SK-N-SH treated with all-trans-retinoic acid at 6 μM for 48 hours (cell line): ENCODE results near the gene MAML2.

ENCODE experiments used
- ATAC-seq: fragments of 200-7000 bp; cut with Tn5 transposase; 3 replicates; pipeline ENCODE4 v1.9.1; 2020; ENCODE audit warnings: mild to moderate bottlenecking, moderate library complexity
- BACH2 ChIP-seq: fragments of 250-450 bp; sonication (Bioruptor Pico); IDR thresholded peaks from 2 replicates; pipeline ENCODE4 v1.9.0; 2021; ENCODE audit warnings: mild to moderate bottlenecking, borderline replicate concordance
- CSDC2 ChIP-seq: fragments of 250-450 bp; sonication (Bioruptor Pico); IDR thresholded peaks from 2 replicates; pipeline ENCODE4 v1.5.0; 2020; ENCODE audit warnings: mild to moderate bottlenecking, moderate library complexity
- ESRRG ChIP-seq: fragments of 250-450 bp; sonication (Bioruptor Pico); IDR thresholded peaks from 2 replicates; pipeline ENCODE4 v1.6.1; 2021; ENCODE audit warnings: mild to moderate bottlenecking
- GLIS3 ChIP-seq: fragments of 250-450 bp; sonication (Bioruptor Pico); IDR thresholded peaks from 2 replicates; pipeline ENCODE4 v1.5.0; 2020; ENCODE audit warnings: mild to moderate bottlenecking, moderate library complexity
- ISL1 ChIP-seq: fragments of 250-450 bp; sonication (Bioruptor Pico); IDR thresholded peaks from 2 replicates; pipeline ENCODE4 v2.1.2; 2022; ENCODE audit warnings: mild to moderate bottlenecking, moderate library complexity
- OSR1 ChIP-seq: fragments of 250-450 bp; sonication (Bioruptor Pico); IDR thresholded peaks from 2 replicates; pipeline ENCODE4 v1.8.0; 2022; ENCODE audit warnings: moderate library complexity, mild to moderate bottlenecking, inconsistent platforms
- PPARA ChIP-seq: fragments of 250-450 bp; sonication (Bioruptor Pico); IDR thresholded peaks from 2 replicates; pipeline ENCODE4 v1.5.0; 2020; ENCODE audit warnings: mild to moderate bottlenecking, borderline replicate concordance
- RARB ChIP-seq: fragments of 250-450 bp; sonication (Bioruptor Pico); IDR thresholded peaks from 2 replicates; pipeline ENCODE4 v1.8.0; 2021; ENCODE audit warnings: mild to moderate bottlenecking, moderate library complexity
- SNAI2 ChIP-seq: fragments of 250-450 bp; sonication (Bioruptor Pico); IDR thresholded peaks from 2 replicates; pipeline ENCODE4 v1.5.0; 2020; ENCODE audit warnings: mild to moderate bottlenecking, moderate library complexity
- TCF4 ChIP-seq: fragments of 250-450 bp; sonication (Bioruptor Pico); IDR thresholded peaks from 2 replicates; pipeline ENCODE4 v1.8.0; 2021; ENCODE audit warnings: mild to moderate bottlenecking, moderate library complexity, borderline replicate concordance
- TOX ChIP-seq: fragments of 250-450 bp; sonication (Bioruptor Pico); IDR thresholded peaks from 2 replicates; pipeline ENCODE4 v1.8.0; 2021; ENCODE audit warnings: mild to moderate bottlenecking, moderate library complexity, borderline replicate concordance
- ZC3H10 ChIP-seq: fragments of 250-450 bp; sonication (Bioruptor Pico); IDR thresholded peaks from 2 replicates; pipeline ENCODE4 v1.5.1; 2021; ENCODE audit warnings: mild to moderate bottlenecking, moderate library complexity
- ZFP3 ChIP-seq: fragments of 250-450 bp; sonication (Bioruptor Pico); IDR thresholded peaks from 2 replicates; pipeline ENCODE4 v1.5.0; 2020; ENCODE audit warnings: mild to moderate bottlenecking, moderate library complexity
- ZFP30 ChIP-seq: fragments of 450-650 bp; formaldehyde crosslinking; IDR thresholded peaks from 2 replicates; pipeline ENCODE4 v1.5.0; 2022; ENCODE audit warnings: mild to moderate bottlenecking, moderate library complexity
- ZNF565 ChIP-seq: fragments of 450-650 bp; formaldehyde crosslinking; conservative IDR thresholded peaks from 2 replicates; pipeline ENCODE4 v1.5.0; 2020; ENCODE audit warnings: low read depth, mild to moderate bottlenecking, moderate library complexity
- TF ChIP-seq, protein P1 (sequence below): fragments of 250-450 bp; sonication (Bioruptor Pico); IDR thresholded peaks from 2 replicates; pipeline ENCODE4 v1.5.0; 2020; ENCODE audit warnings: mild to moderate bottlenecking, moderate library complexity
- TF ChIP-seq, protein P2 (sequence below): fragments of 250-450 bp; sonication (Bioruptor Pico); IDR thresholded peaks from 2 replicates; pipeline ENCODE4 v1.5.1; 2020; ENCODE audit warnings: low read depth, mild to moderate bottlenecking, moderate library complexity
- TF ChIP-seq, protein P3 (sequence below): fragments of 250-450 bp; sonication (Bioruptor Pico); IDR thresholded peaks from 2 replicates; pipeline ENCODE4 v1.5.1; 2021; ENCODE audit warnings: mild to moderate bottlenecking, moderate library complexity
- TF ChIP-seq, protein P4 (sequence below): fragments of 250-450 bp; sonication (Bioruptor Pico); IDR thresholded peaks from 2 replicates; pipeline ENCODE4 v1.8.0; 2021; ENCODE audit warnings: low read depth, mild to moderate bottlenecking, moderate library complexity, borderline replicate concordance

The MAML2 gene

DNA sequence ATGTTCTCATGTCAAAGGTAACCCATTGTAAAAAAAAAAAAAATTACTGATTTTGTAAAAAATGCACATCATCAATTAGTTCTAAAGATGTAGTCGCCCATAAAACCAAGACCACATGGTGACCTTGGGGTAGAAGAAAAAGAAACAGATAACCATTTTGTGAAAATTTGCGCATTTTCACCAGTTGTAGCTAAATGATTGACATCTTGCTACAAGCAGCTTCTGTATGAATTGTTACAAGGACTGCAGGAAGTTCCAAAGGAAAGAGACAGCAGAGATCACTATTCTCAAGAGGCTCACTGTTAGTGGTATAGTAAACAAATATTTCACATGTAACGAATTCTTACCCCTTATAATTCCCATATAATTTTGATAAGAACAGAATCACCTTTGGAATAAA is 48.7 kb downstream of the MAML2 start:
- no peak for ATAC-seq
- TF ChIP-seq, protein P1, sequence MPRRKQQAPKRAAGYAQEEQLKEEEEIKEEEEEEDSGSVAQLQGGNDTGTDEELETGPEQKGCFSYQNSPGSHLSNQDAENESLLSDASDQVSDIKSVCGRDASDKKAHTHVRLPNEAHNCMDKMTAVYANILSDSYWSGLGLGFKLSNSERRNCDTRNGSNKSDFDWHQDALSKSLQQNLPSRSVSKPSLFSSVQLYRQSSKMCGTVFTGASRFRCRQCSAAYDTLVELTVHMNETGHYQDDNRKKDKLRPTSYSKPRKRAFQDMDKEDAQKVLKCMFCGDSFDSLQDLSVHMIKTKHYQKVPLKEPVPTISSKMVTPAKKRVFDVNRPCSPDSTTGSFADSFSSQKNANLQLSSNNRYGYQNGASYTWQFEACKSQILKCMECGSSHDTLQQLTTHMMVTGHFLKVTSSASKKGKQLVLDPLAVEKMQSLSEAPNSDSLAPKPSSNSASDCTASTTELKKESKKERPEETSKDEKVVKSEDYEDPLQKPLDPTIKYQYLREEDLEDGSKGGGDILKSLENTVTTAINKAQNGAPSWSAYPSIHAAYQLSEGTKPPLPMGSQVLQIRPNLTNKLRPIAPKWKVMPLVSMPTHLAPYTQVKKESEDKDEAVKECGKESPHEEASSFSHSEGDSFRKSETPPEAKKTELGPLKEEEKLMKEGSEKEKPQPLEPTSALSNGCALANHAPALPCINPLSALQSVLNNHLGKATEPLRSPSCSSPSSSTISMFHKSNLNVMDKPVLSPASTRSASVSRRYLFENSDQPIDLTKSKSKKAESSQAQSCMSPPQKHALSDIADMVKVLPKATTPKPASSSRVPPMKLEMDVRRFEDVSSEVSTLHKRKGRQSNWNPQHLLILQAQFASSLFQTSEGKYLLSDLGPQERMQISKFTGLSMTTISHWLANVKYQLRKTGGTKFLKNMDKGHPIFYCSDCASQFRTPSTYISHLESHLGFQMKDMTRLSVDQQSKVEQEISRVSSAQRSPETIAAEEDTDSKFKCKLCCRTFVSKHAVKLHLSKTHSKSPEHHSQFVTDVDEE (CRISPR knock-in tag): no peak
- no peak for TF ChIP-seq ZFP3 (CRISPR knock-in tag)
- no peak for TF ChIP-seq ZNF565
- no peak for TF ChIP-seq PPARA
- no peak for TF ChIP-seq TOX
- TF ChIP-seq TCF4: no peak
- TF ChIP-seq ISL1 (CRISPR knock-in tag): no peak
- TF ChIP-seq, protein P2, sequence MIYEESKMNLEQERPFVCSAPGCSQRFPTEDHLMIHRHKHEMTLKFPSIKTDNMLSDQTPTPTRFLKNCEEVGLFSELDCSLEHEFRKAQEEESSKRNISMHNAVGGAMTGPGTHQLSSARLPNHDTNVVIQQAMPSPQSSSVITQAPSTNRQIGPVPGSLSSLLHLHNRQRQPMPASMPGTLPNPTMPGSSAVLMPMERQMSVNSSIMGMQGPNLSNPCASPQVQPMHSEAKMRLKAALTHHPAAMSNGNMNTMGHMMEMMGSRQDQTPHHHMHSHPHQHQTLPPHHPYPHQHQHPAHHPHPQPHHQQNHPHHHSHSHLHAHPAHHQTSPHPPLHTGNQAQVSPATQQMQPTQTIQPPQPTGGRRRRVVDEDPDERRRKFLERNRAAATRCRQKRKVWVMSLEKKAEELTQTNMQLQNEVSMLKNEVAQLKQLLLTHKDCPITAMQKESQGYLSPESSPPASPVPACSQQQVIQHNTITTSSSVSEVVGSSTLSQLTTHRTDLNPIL: no peak
- no peak for TF ChIP-seq OSR1 (CRISPR knock-in tag)
- TF ChIP-seq RARB: no peak
- TF ChIP-seq ZFP30 (CRISPR knock-in tag): no peak

DNA sequence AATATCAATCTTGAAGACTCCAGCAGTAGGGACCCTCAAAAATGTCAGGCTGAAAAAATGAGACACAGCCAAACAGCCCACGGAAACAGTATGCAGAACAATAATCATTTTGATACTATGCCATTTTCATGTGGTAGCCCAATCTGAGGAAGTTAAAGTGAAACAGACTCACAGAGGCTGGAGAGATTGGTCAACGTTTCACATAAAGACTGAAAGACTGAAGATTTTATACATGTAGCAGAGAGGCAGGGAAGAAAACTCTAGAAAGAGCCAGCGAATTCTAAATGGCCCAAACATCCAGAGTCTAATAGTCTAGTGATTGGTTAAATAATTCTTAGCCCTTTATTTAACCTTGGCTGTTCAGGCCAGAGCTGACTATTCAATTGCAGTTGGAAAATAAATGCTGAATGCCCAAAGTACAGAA is 49.4 kb downstream of the MAML2 start:
- no peak for TF ChIP-seq ZFP30 (CRISPR knock-in tag)
- TF ChIP-seq OSR1 (CRISPR knock-in tag): no peak
- TF ChIP-seq, protein P2: no peak
- no peak for TF ChIP-seq GLIS3
- no peak for TF ChIP-seq PPARA
- TF ChIP-seq SNAI2 (CRISPR knock-in tag): no peak
- no peak for TF ChIP-seq CSDC2 (CRISPR knock-in tag)
- no peak for TF ChIP-seq ZNF565
- no peak for TF ChIP-seq RARB
- TF ChIP-seq, protein P3, sequence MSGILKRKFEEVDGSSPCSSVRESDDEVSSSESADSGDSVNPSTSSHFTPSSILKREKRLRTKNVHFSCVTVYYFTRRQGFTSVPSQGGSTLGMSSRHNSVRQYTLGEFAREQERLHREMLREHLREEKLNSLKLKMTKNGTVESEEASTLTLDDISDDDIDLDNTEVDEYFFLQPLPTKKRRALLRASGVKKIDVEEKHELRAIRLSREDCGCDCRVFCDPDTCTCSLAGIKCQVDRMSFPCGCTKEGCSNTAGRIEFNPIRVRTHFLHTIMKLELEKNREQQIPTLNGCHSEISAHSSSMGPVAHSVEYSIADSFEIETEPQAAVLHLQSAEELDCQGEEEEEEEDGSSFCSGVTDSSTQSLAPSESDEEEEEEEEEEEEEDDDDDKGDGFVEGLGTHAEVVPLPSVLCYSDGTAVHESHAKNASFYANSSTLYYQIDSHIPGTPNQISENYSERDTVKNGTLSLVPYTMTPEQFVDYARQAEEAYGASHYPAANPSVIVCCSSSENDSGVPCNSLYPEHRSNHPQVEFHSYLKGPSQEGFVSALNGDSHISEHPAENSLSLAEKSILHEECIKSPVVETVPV (CRISPR knock-in tag): no peak
- no peak for TF ChIP-seq ESRRG (CRISPR knock-in tag)
- no peak for TF ChIP-seq BACH2 (CRISPR knock-in tag)
- TF ChIP-seq, protein P4, sequence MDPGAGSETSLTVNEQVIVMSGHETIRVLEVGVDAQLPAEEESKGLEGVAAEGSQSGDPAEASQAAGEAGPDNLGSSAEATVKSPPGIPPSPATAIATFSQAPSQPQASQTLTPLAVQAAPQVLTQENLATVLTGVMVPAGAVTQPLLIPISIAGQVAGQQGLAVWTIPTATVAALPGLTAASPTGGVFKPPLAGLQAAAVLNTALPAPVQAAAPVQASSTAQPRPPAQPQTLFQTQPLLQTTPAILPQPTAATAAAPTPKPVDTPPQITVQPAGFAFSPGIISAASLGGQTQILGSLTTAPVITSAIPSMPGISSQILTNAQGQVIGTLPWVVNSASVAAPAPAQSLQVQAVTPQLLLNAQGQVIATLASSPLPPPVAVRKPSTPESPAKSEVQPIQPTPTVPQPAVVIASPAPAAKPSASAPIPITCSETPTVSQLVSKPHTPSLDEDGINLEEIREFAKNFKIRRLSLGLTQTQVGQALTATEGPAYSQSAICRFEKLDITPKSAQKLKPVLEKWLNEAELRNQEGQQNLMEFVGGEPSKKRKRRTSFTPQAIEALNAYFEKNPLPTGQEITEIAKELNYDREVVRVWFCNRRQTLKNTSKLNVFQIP (CRISPR knock-in tag): no peak
- TF ChIP-seq ZC3H10 (CRISPR knock-in tag): no peak
- ATAC-seq: peak; percentile 71

DNA sequence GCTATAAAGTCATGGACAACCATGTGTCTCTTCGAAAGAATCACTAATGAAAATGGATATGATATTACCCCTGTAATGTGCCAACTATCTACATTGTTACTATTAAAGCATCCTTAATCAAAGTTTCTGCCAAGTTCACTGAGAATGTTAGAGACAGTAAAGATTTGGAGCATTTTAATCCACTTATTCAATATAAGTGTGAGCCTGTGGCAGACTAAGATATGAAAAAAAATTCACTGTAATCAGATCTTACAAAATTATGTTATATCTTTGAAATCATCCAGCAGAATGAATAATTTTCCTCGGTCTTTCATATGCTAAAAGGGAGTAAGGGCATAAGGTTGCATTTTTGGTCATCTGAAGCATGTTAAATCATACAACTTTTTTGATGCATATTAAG is 49.9 kb downstream of the MAML2 start:
- TF ChIP-seq, protein P3 (CRISPR knock-in tag): no peak
- TF ChIP-seq ISL1 (CRISPR knock-in tag): peak; percentile 86
- ATAC-seq: peak; percentile 69
